Ectodermal cell (in vitro differentiated cells): ENCODE results near the gene PODNL1.
A peak's percentile ranks its signal among the peaks of the same experiment; 100 is the strongest.

Experiments
- H3K27ac ChIP-seq: 2 replicates; pipeline ENCODE4 v1.7.0; 2013; ENCODE audit warnings: mild to moderate bottlenecking, low read depth, low read length; ENCODE audit not compliant: insufficient read depth, poor library complexity, severe bottlenecking
- H3K27me3 ChIP-seq: 2 replicates; pipeline ENCODE4 v1.7.0; 2013; ENCODE audit warnings: mild to moderate bottlenecking, low read length; ENCODE audit not compliant: insufficient read depth, control insufficient read depth, poor library complexity, severe bottlenecking
- H3K36me3 ChIP-seq: one replicate; pipeline ENCODE4 v1.7.0; 2013; ENCODE audit warnings: low read length; ENCODE audit not compliant: control insufficient read depth, insufficient read depth
- H3K4me1 ChIP-seq: one replicate; pipeline ENCODE4 v1.7.0; 2013; ENCODE audit warnings: low read length; ENCODE audit not compliant: control insufficient read depth, insufficient read depth
- H3K4me3 ChIP-seq: 2 replicates; pipeline ENCODE4 v1.7.0; 2013; ENCODE audit warnings: low read depth, low read length, control low read depth; ENCODE audit not compliant: insufficient read depth
- H3K9me3 ChIP-seq: 2 replicates; pipeline ENCODE4 v1.7.0; 2013; ENCODE audit warnings: mild to moderate bottlenecking, low read length, moderate library complexity; ENCODE audit not compliant: control insufficient read depth
- WGBS, 2 experiments: methylation state at CpG; one replicate each; pipeline ENCODE4 v1.1.7; 2013; ENCODE audit warnings: missing lambda C conversion rate in 2 of 2; 5-methylcytosine and 5-hydroxymethylcytosine counted together

PODNL1 gene

DNA sequence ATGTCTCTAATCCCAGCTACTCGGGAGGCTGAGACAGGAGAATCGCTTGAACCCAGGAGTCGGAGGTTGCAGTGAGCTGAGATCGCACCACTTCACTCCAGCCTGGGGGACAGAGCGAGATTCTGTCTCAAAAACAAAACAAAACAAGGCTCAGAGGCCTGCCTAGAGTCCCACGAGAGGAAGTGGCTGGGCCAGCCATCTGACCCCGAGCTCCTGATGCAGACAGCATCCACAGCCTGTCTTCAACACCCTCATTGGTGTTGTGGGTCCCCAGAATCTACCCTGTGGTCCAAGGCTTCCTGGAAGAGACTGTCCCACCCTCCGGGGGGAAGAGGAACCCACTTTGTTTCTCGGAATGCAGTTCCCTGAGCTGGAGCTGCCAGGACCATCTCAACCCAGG, 43.2 kb upstream of the PODNL1 start:
- Histone ChIP-seq H3K27ac (no peak overlapping the region), H3K27me3 (no peaks in the 10 kb centered on the region), H3K36me3 (no peaks in the 10 kb centered on the region), H3K9me3 (no peaks in the 10 kb centered on the region), H3K4me3 (no peak overlapping the region), H3K4me1 (peaks cover 21% of the 10 kb centered on the region)
- 92 to 95% methylated on average over 9 of the region's 9 CpGs for WGBS, 2 experiments

DNA sequence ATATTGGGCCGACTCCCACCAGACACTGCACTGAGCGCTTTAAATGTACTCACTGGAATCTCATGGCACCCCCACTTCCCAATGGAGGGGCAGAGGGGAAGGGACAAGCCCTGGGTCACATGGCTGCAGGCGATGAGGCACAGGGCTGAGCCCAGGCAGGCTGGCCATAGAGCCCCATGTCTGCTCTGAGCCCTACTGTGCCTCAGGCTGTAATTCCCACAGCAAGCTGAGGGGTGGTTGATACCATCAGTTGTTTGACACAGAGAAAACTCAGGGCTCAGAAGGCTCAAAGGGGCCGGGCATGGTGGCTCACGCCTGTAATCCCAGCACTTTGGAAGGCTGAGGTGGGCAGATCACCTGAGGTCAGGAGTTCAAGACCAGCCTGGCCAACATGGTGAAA, 42.8 kb upstream of the PODNL1 start:
- Histone ChIP-seq H3K27ac (no peak overlapping the region), H3K9me3 (no peaks in the 10 kb centered on the region), H3K27me3 (no peaks in the 10 kb centered on the region), H3K4me1 (peaks cover 17% of the 10 kb centered on the region), H3K4me3 (no peak overlapping the region), H3K36me3 (no peaks in the 10 kb centered on the region)
- WGBS, 2 experiments, result 92 to 96% methylated on average over 5 of the region's 5 CpGs

DNA sequence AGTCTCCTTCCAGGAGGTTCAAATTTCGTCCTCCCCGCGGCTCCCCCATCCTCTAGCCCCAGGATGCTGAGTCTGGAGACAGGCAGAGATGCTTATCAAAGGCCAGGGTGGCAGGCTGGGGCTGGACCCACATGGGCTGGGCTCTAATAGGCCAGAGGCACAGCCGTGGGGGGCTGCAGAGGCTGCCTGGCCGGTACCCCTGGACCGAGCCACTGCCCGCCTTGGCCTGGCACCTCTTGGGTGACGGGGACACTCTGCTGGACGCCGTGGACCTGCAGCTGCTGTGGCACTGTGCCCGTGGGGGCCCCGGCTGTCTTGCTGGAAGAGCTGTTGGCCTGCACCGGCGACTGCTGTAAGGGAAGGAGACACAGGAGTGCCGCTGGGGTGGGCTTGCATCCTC, 42.1 kb upstream of the PODNL1 start:
- Histone ChIP-seq H3K27me3 (no peaks in the 10 kb centered on the region), H3K9me3 (no peaks in the 10 kb centered on the region), H3K27ac (no peak overlapping the region), H3K4me3 (no peak overlapping the region), H3K36me3 (no peaks in the 10 kb centered on the region), H3K4me1 (peaks cover 14% of the 10 kb centered on the region)
- 95% methylated on average over 15 of the region's 15 CpGs for WGBS, 2 experiments

DNA sequence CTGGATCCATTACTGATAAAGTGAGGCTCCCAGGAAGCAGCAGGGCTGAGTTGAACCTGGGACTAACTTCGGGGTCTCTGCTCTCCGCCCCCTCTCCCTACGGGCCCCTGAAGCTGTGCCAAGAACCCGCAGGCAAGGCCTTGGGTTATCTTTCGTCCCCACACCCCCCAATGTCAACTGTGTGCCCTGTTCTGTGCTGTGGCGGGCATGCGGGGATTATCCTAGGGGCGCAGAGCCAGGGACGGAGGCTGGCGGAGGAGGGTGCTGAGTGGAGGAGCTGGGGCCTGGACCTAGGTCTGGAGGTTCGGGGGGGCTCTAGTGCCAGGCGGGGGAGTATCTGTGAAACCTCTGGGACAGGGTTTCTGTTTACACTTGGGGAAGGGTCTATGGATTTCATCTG, 41.5 kb upstream of the PODNL1 start:
- H3K4me1 ChIP-seq, result peaks cover 14% of the 10 kb centered on the region
- H3K36me3 ChIP-seq, result no peaks in the 10 kb centered on the region
- H3K4me3 ChIP-seq, result no peak overlapping the region
- no peak overlapping the region for H3K27ac ChIP-seq
- no peaks in the 10 kb centered on the region for H3K27me3 ChIP-seq
- no peaks in the 10 kb centered on the region for H3K9me3 ChIP-seq
- WGBS, 2 experiments, result 91 to 92% methylated on average over 11 to 12 of the region's 12 CpGs

DNA sequence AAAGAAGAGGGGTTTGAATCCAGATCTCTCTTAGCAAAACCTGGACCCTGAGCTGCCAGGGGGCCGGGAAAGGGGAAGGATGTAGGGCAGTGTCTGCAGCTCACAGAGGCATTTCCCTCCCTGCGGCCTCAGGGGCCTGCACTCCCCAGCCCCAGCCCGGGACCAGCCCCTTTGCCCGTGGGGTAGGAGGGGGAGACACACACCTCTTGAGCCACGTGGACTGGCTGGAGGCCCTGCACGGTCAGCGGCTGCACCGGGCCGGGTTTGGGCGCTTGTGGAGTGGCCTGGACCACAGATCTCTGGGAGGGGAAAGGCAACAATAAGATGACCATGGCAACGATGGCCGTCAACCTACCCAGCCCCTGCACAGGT, 41.0 kb upstream of the PODNL1 start:
- H3K27me3 ChIP-seq, result no peaks in the 10 kb centered on the region
- no peaks in the 10 kb centered on the region for H3K9me3 ChIP-seq
- WGBS, 2 experiments, result 41 to 44% methylated on average over 12 of the region's 12 CpGs
- no peaks in the 10 kb centered on the region for H3K36me3 ChIP-seq
- peak overlapping the region; percentile 40 for H3K4me3 ChIP-seq
- H3K4me1 ChIP-seq, result peaks cover 10% of the 10 kb centered on the region
- H3K27ac ChIP-seq, result no peak overlapping the region

DNA sequence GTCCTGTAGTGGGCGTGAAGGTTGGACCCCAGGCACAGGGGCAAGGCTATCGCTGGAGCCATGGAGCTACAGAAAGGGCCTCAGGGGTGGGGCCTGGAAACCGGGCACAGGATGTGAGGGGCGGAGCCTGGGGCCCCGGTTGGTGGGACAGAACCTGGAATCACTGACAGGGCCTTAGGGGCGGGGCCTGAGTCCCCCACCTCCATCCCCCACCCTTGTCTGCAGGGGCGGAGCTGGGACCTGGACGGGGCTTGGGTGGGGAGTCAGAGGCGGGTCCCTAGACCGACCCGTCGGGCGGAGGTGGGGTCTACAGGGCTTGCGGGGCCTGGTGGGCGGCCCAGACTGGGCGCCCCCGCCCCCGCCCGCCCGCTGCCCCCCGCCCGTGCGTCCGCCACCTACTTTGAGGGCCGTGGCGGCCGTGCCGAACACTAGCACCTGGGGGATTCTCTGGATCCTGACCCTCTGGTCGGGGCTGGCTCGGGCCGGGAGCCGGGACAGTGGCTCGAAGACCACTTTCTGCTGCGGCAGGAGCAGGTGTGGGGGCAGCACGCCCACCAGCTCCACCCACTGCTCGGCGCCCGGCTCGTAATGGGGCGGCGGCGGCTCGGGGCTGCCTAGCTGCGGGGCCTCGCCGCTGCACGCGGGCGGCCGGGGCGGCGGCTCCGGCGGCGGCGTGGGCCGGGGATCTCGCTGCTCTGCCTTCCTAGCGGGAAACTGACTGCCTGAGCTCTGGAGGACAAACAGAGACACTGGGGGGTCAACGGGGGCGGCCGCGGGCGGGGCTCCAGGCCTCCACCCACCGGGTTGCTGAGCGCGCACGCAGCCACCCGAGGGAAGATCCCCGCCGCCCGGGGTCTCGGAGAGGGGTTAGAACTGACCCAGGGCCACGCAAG, 40.4 kb upstream of the PODNL1 start:
- no peaks in the 10 kb centered on the region for H3K36me3 ChIP-seq
- 2% methylated on average over 74 of the region's 74 CpGs for WGBS, 2 experiments
- no peaks in the 10 kb centered on the region for H3K9me3 ChIP-seq
- H3K4me1 ChIP-seq, result peaks cover 9% of the 10 kb centered on the region
- peak overlapping the region; percentile 40 for H3K4me3 ChIP-seq
- no peaks in the 10 kb centered on the region for H3K27me3 ChIP-seq
- no peak overlapping the region for H3K27ac ChIP-seq

DNA sequence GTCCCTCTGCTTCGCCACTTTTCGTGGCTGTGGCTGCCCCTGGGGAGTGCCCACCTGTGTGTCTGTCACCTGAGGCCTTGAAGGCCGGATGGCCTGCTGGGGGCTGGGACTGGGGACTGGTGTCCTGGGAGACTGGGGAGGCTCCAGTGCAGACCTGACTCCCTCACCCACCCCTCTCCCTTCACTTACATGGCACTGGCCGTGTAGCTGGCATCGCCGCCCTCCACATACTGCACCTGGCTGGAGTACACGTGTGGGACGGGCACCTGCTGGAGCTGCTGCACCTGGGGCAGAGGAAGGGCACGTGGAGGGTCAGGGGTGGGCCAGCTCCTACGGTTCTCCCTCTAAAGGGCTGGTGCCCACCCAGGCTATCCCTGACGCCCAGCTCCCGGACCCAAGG, 39.6 kb upstream of the PODNL1 start:
- 91 to 92% methylated on average over 12 of the region's 12 CpGs for WGBS, 2 experiments
- Histone ChIP-seq H3K27me3 (no peaks in the 10 kb centered on the region), H3K27ac (no peak overlapping the region), H3K4me3 (no peak overlapping the region), H3K9me3 (no peaks in the 10 kb centered on the region), H3K36me3 (no peaks in the 10 kb centered on the region), H3K4me1 (peaks cover 9% of the 10 kb centered on the region)

DNA sequence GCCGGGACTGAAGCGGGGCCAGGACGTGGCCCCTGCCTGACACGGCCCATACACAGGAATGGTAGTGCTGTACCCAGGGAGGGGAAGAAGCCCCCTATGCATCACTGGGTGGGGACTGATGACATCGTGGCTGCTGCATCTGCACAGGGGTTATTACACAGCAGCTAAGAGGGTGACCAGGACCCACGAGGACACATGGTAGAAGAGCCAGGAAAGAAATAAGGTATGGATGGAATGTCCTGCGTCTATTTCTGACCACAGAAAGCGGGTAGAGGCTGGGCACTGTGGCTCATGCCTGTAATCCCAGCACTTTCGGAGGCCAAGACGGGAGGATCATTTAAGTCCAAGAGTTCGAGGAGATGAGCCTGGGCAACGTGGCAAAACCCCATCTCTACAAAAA, 38.2 kb upstream of the PODNL1 start:
- H3K27me3 ChIP-seq, result no peaks in the 10 kb centered on the region
- 93 to 94% methylated on average over 12 of the region's 12 CpGs for WGBS, 2 experiments

DNA sequence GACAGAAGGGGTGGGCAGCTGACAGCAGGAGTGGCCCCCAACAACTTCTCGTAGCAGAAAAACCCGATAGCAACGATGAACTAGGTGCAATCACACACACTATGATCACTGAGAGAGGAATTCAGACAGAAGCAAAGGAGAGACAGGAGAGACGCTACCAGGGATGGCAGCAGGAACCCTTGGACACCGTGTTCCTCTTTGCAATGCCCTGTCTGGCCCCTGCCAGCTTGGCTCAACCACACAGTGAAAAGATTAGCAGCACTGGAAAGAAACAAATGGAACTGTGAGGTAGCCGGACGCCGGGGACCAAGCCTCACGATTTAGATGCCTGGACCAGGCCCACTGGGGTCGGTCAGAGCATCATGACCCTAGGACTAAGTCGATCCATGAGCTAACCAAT, 37.7 kb upstream of the PODNL1 start:
- H3K9me3 ChIP-seq, result no peaks in the 10 kb centered on the region
- H3K4me1 ChIP-seq, result peaks cover 9% of the 10 kb centered on the region
- WGBS, 2 experiments, result 93 to 94% methylated on average over 11 of the region's 11 CpGs

More for the DNA sequence above, 38.2 kb upstream of the PODNL1 start:
- Histone ChIP-seq H3K4me3 (no peak overlapping the region), H3K27ac (no peak overlapping the region), H3K36me3 (no peaks in the 10 kb centered on the region), H3K9me3 (no peaks in the 10 kb centered on the region), H3K4me1 (peaks cover 9% of the 10 kb centered on the region)

DNA sequence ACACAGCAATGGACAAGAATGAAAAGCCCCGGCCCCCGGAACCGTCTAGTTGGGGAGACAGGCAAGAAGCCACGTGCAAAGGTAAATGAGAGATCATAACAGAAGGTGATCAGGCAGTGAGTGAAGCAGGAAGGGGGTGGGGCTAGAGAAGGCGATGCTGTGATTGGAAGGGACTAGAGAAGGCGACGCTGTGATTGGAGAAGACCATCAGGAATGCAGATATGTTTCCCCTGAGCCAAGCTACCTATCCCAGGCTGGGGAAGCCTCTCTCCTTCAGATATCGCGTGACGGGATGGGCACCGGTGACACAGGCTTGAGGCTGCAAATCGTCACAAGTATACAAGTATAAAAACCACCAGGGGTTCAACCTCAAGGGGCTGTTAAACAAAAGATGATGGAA, 35.9 kb upstream of the PODNL1 start:
- H3K4me3 ChIP-seq, result no peak overlapping the region
- no peaks in the 10 kb centered on the region for H3K9me3 ChIP-seq
- H3K36me3 ChIP-seq, result peaks cover 4% of the 10 kb centered on the region
- WGBS, 2 experiments, result 38 to 43% methylated on average over 12 of the region's 12 CpGs
- H3K4me1 ChIP-seq, result no peaks in the 10 kb centered on the region
- no peak overlapping the region for H3K27ac ChIP-seq
- H3K27me3 ChIP-seq, result no peaks in the 10 kb centered on the region

More for the DNA sequence above, 37.7 kb upstream of the PODNL1 start:
- H3K36me3 ChIP-seq, result no peaks in the 10 kb centered on the region
- no peak overlapping the region for H3K27ac ChIP-seq
- H3K27me3 ChIP-seq, result no peaks in the 10 kb centered on the region
- H3K4me3 ChIP-seq, result no peak overlapping the region
